Trophoblast cell (in vitro differentiated cells and primary cell): ENCODE results near the gene MTR.

Experiments
- DNase-seq, 2 donors: peaks; one replicate each; pipeline ENCODE4 v3.0.0-alpha.2; 2016
- H2AFZ ChIP-seq: 2 replicates; pipeline ENCODE4 v1.6.1; 2013; ENCODE audit warnings: low read length, moderate library complexity, mild to moderate bottlenecking; ENCODE audit not compliant: insufficient read depth, poor library complexity
- H2AK5ac ChIP-seq: 2 replicates; pipeline ENCODE4 v1.6.1; 2013; ENCODE audit warnings: mild to moderate bottlenecking, low read length
- H2BK120ac ChIP-seq: 2 replicates; pipeline ENCODE4 v1.6.1; 2013; ENCODE audit warnings: low read length, mild to moderate bottlenecking, moderate library complexity; ENCODE audit not compliant: insufficient read depth, poor library complexity
- H2BK12ac ChIP-seq: 2 replicates; pipeline ENCODE4 v1.6.1; 2013; ENCODE audit warnings: mild to moderate bottlenecking, low read length, moderate library complexity
- H2BK5ac ChIP-seq: 2 replicates; pipeline ENCODE4 v1.6.1; 2013; ENCODE audit warnings: low read length, low read depth, moderate library complexity, mild to moderate bottlenecking; ENCODE audit not compliant: poor library complexity
- H3K14ac ChIP-seq: 2 replicates; pipeline ENCODE4 v1.6.1; 2013; ENCODE audit warnings: mild to moderate bottlenecking, low read length
- H3K18ac ChIP-seq: 2 replicates; pipeline ENCODE4 v1.6.1; 2013; ENCODE audit warnings: mild to moderate bottlenecking, low read length
- H3K23ac ChIP-seq: 2 replicates; pipeline ENCODE4 v1.6.1; 2013; ENCODE audit warnings: low read length
- H3K27ac ChIP-seq: 2 replicates; pipeline ENCODE4 v1.5.1; 2013; ENCODE audit warnings: low read depth, mild to moderate bottlenecking, inconsistent platforms, low read length, moderate library complexity
- H3K27me3 ChIP-seq: 2 replicates; pipeline ENCODE4 v1.6.1; 2013; ENCODE audit warnings: inconsistent platforms, mild to moderate bottlenecking, low read length, moderate library complexity; ENCODE audit not compliant: insufficient read depth
- H3K36me3 ChIP-seq, 2 experiments: 1 replicate in 1 of 2; 2 replicates in 1 of 2; pipeline ENCODE4 v1.6.1; 2013; ENCODE audit warnings: low read length in 2 of 2, mild to moderate bottlenecking in 2 of 2, moderate library complexity in 1 of 2; ENCODE audit not compliant: insufficient read depth in 2 of 2, control insufficient read depth in 1 of 2
- H3K4ac ChIP-seq: 2 replicates; pipeline ENCODE4 v1.6.1; 2013; ENCODE audit warnings: low read depth, mild to moderate bottlenecking, low read length, moderate library complexity
- H3K4me1 ChIP-seq, 2 experiments: 1 replicate in 1 of 2; 2 replicates in 1 of 2; pipeline ENCODE4 v1.6.1; 2013; ENCODE audit warnings: low read length in 2 of 2, mild to moderate bottlenecking in 2 of 2, moderate library complexity in 1 of 2; ENCODE audit not compliant: insufficient read depth in 2 of 2, control insufficient read depth in 1 of 2
- H3K4me2 ChIP-seq: 2 replicates; pipeline ENCODE4 v1.6.1; 2013; ENCODE audit warnings: inconsistent platforms, mild to moderate bottlenecking, low read length, moderate library complexity
- H3K4me3 ChIP-seq: 2 replicates; pipeline ENCODE4 v1.5.1; 2013; ENCODE audit warnings: mild to moderate bottlenecking, low read depth, low read length, inconsistent platforms
- H3K79me1 ChIP-seq: one replicate; pipeline ENCODE4 v1.6.1; 2013; ENCODE audit warnings: low read length
- H3K79me2 ChIP-seq: 2 replicates; pipeline ENCODE4 v1.6.1; 2013; ENCODE audit warnings: low read length, mild to moderate bottlenecking; ENCODE audit not compliant: control insufficient read depth, insufficient read depth, poor library complexity
- H3K9ac ChIP-seq: 2 replicates; pipeline ENCODE4 v1.6.1; 2013; ENCODE audit warnings: mild to moderate bottlenecking, low read length
- H3K9me3 ChIP-seq: 2 replicates; pipeline ENCODE4 v1.6.1; 2013; ENCODE audit warnings: low read depth, mild to moderate bottlenecking, control low read depth, inconsistent platforms, low read length; ENCODE audit not compliant: insufficient read depth
- H4K12ac ChIP-seq: 2 replicates; pipeline ENCODE4 v1.6.1; 2013; ENCODE audit warnings: low read depth, mild to moderate bottlenecking, low read length, moderate library complexity
- H4K8ac ChIP-seq: 2 replicates; pipeline ENCODE4 v1.6.1; 2013; ENCODE audit warnings: low read depth, mild to moderate bottlenecking, low read length, moderate library complexity
- H4K91ac ChIP-seq: one replicate; pipeline ENCODE4 v1.6.1; 2013; ENCODE audit warnings: low read depth, mild to moderate bottlenecking, low read length, moderate library complexity
- WGBS: extraction: QIAGEN DNeasy Blood & Tissue Kit; methylation state at CpG from one replicate; pipeline ENCODE4 v1.1.7; 2013; ENCODE audit warnings: missing lambda C conversion rate; ENCODE audit not compliant: insufficient read length, insufficient coverage; ENCODE audit errors: extremely low coverage; 5-methylcytosine and 5-hydroxymethylcytosine counted together

Gene MTR

DNA sequence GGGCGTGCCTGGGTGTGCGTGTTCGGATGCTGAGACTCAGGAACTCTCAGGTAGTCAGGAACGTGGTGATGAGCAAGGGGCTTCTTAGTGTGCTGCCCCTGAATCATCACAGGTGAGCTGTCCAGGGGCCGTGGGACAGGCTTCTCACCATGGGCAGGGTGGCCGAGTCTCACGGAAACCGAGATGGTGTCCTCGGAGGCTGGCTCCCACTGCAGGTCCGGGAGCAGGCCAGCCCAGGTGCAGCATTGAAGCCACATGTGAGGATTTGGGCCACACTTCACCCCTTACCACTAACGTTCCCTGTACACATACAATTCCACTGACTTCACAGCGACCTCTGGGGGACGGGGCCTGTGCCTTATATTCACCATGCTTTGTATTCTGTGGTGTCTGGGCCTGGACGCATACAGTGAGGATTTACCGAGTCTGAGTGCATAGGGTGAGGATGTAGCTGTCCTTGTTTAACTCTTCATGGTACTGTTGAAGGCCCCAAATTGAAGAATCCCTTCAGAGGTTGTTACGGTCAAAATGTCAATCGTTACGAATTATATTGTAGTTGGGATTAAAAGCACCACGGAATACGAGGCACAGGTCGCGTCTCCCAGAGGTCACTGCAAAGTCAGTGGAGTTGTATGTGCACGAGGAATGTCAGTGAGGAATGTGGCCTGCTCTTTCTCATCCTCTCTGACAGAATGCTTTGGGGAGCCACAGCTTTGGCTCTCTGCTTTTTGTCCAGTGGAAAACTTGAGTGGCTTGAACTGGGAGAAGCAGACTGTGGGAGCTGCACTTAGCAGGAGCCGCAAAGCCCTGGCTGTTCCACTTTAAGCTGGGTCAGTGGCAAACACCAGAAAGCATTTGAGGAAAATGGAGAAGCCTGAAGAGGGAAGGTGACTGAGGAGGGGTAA, 95.3 kb downstream of the MTR start:
- peaks cover 22 to 24% of the 10 kb centered on the region in 2 experiments for H3K4me1 ChIP-seq
- peak overlapping the region; percentile 89 for H3K27ac ChIP-seq
- peaks cover 2% of the 10 kb centered on the region for H3K79me2 ChIP-seq
- H3K4ac ChIP-seq, result no peak overlapping the region
- H4K12ac ChIP-seq, result no peak overlapping the region
- no peak overlapping the region for H3K9ac ChIP-seq
- H2AK5ac ChIP-seq, result peak overlapping the region; percentile 38
- H2BK12ac ChIP-seq, result peak overlapping the region; percentile 78
- H3K18ac ChIP-seq, result peak overlapping the region; percentile 58
- peak overlapping the region; percentile 35 for H2BK5ac ChIP-seq
- H3K36me3 ChIP-seq, result peaks cover 9 to 30% of the 10 kb centered on the region in 2 experiments
- H2BK120ac ChIP-seq, result peak overlapping the region; percentile 28
- peak overlapping the region; percentile 44 for H4K8ac ChIP-seq
- peaks cover 17% of the 10 kb centered on the region for H3K79me1 ChIP-seq
- DNase-seq, result no peak
- H3K23ac ChIP-seq, result no peak overlapping the region
- peak overlapping the region; percentile 29 for H3K14ac ChIP-seq
- no CpG with 5 or more reads among the region's 24 CpGs for WGBS
- no peak overlapping the region for H2AFZ ChIP-seq
- H4K91ac ChIP-seq, result peak overlapping the region; percentile 79
- H3K4me3 ChIP-seq, result no peak overlapping the region
- peak overlapping the region; percentile 8 for H3K4me2 ChIP-seq
- H3K9me3 ChIP-seq, result no peaks in the 10 kb centered on the region
- H3K27me3 ChIP-seq, result no peaks in the 10 kb centered on the region

DNA sequence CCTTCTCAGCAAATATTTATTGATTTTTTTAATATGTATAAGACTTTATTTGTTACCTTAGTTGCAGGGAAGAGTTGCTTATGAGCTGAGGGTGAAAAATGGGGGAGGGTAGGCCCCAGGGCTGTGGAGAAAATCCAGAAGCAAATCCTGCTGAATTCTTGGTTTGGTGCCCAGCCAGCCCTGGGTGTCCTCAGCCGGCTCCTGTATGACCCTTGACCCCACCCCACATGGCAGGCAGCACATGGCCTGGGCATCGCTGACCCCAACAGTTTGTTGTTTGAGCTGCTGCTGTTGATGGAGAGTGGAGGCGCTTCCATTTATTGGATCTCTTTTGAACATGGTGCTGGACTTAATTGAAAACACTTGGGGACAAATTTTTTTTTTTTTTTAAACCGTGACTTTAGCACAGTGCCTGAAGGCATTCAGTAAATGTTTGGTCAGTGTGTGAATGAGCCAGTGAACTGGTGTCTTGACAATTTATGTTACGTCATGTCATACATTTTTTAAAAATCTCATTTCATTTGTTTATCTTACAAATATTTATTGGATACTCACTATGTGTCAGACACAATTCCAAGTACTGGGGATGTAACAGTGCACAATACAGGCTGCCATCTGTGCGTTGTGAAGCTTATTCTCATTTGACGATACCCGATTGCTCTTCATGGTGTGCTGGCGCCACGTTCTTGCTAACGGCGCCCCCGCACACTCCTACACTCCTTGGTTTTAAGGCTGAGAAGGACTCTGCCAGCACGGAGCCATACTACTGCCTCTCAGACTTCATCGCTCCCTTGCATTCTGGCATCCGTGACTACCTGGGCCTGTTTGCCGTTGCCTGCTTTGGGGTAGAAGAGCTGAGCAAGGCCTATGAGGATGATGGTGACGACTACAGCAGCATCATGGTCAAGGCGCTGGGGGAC, 98.8 kb downstream of the MTR start:
- no peak overlapping the region for H4K91ac ChIP-seq
- H3K18ac ChIP-seq, result no peak overlapping the region
- WGBS, result no CpG with 5 or more reads among the region's 19 CpGs
- no peak overlapping the region for H4K12ac ChIP-seq
- H2BK120ac ChIP-seq, result no peak overlapping the region
- peaks cover 22 to 24% of the 10 kb centered on the region in 2 experiments for H3K4me1 ChIP-seq
- no peak overlapping the region for H2AFZ ChIP-seq
- no peaks in the 10 kb centered on the region for H3K9me3 ChIP-seq
- no peak overlapping the region for H3K4me2 ChIP-seq
- peaks cover 17% of the 10 kb centered on the region for H3K79me1 ChIP-seq
- no peak overlapping the region for H2AK5ac ChIP-seq
- H3K79me2 ChIP-seq, result peaks cover 2% of the 10 kb centered on the region
- peak in 1 of 2 donors; percentile 69 for DNase-seq
- H3K27me3 ChIP-seq, result no peaks in the 10 kb centered on the region
- H2BK12ac ChIP-seq, result no peak overlapping the region
- H2BK5ac ChIP-seq, result no peak overlapping the region
- H3K9ac ChIP-seq, result no peak overlapping the region
- H3K23ac ChIP-seq, result no peak overlapping the region
- H3K14ac ChIP-seq, result no peak overlapping the region
- no peak overlapping the region for H4K8ac ChIP-seq
- H3K36me3 ChIP-seq, result peaks cover 17 to 32% of the 10 kb centered on the region in 2 experiments
- peak overlapping the region; percentile 30 for H3K4me3 ChIP-seq
- no peak overlapping the region for H3K27ac ChIP-seq
- H3K4ac ChIP-seq, result no peak overlapping the region

DNA sequence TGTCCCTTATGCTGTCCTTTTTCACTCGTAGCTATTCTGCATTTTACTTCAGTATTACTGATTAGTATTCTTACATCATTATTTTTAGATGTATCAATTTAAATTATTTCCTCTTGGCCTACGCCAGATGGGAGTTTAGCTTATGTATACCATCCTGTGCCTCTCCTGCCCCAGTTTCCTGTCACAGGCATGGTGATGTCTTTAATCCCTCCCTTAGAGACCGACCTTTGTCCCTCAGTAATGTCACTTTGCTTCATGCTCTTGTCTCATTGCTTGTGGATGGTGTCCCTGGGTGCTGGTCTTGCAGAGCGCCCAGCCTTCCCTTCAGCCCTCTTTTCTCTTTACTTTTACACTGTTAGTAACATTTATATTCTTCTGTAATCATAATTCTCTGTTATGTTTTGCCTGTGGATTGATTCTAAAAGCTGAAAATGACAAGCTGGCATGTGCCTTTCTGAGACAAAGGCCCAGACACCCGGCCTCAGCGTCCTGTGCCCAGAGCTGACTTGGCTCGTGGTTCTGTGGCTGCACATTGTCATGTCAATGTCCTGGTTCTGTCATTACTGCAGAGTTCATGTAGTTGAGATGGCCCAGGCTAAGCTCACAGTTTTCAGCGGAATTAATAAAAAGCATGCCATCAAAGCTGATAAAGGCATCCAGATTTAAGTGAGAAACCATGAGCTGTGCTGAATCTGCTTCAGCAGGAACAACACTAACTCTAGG, 100.7 kb downstream of the MTR start:
- no CpG with 5 or more reads among the region's 8 CpGs for WGBS
- DNase-seq, result no peak
- Histone ChIP-seq H3K4ac (no peak overlapping the region), H3K79me2 (no peaks in the 10 kb centered on the region), H3K36me3 (peaks cover 19 to 34% of the 10 kb centered on the region in 2 experiments), H3K4me1 (peaks cover 15 to 16% of the 10 kb centered on the region in 2 experiments), H3K4me2 (no peak overlapping the region), H3K27me3 (no peaks in the 10 kb centered on the region), H2BK5ac (no peak overlapping the region), H3K79me1 (peaks cover 7% of the 10 kb centered on the region), H3K14ac (no peak overlapping the region), H2AK5ac (no peak overlapping the region), H4K91ac (no peak overlapping the region), H3K4me3 (no peak overlapping the region), H2BK120ac (no peak overlapping the region), H3K9ac (no peak overlapping the region), H4K12ac (no peak overlapping the region), H4K8ac (no peak overlapping the region), H2BK12ac (no peak overlapping the region), H3K9me3 (no peaks in the 10 kb centered on the region), H3K23ac (no peak overlapping the region), H2AFZ (no peak overlapping the region), H3K18ac (no peak overlapping the region), H3K27ac (no peak overlapping the region)

DNA sequence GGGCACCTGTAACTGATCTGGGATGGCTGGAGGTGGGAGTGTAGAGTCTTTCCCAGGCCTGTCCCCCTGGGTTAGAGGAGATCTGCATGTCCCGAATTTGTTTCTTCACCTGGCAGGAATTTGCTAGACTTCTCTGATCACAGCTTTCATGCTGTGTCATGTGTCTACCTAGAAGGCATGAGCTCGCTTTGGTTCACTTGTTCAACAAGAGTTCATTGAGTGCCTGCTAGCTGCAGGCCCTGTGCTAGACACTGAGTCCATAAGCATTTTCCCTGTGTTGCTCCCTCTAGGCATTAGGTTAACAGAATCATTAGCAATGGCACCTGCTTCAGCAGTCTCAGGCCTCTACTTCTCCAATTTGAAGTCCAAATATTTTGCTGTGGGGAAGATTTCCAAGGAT, 101.6 kb downstream of the MTR start:
- Histone ChIP-seq H3K4me2 (no peak overlapping the region), H3K4me1 (peaks cover 7 to 8% of the 10 kb centered on the region in 2 experiments), H3K36me3 (peaks cover 21 to 35% of the 10 kb centered on the region in 2 experiments), H2AK5ac (no peak overlapping the region), H2BK5ac (no peak overlapping the region), H2BK12ac (no peak overlapping the region), H2AFZ (no peak overlapping the region), H3K27ac (no peak overlapping the region), H3K18ac (no peak overlapping the region), H4K12ac (no peak overlapping the region), H2BK120ac (no peak overlapping the region), H3K14ac (no peak overlapping the region), H3K4me3 (no peak overlapping the region), H4K8ac (no peak overlapping the region), H3K23ac (no peak overlapping the region), H3K27me3 (no peaks in the 10 kb centered on the region), H3K4ac (no peak overlapping the region), H3K9me3 (no peaks in the 10 kb centered on the region), H4K91ac (no peak overlapping the region), H3K79me2 (no peaks in the 10 kb centered on the region), H3K79me1 (peaks cover 3% of the 10 kb centered on the region), H3K9ac (peak overlapping the region; percentile 2)
- WGBS, result no CpG with 5 or more reads among the region's 2 CpGs
- DNase-seq, result no peak
